Camera-type eye (tissue), 1 donor: ENCODE data around the gene YIPF1. TPM values are rescaled to one million over a fixed set of nuclear protein-coding genes. Genes with fewer than 3 reads are reported as not detected.

Experiments
- total RNA-seq: library from RNA; depleted of rRNA; stranded (reverse); fragments of >200 nt; gene quantifications from one replicate; pipeline ENCODE4 v1.2.3, GENCODE V29; 2014

YIPF1 gene
- 18.6 TPM for total RNA-seq

DNA sequence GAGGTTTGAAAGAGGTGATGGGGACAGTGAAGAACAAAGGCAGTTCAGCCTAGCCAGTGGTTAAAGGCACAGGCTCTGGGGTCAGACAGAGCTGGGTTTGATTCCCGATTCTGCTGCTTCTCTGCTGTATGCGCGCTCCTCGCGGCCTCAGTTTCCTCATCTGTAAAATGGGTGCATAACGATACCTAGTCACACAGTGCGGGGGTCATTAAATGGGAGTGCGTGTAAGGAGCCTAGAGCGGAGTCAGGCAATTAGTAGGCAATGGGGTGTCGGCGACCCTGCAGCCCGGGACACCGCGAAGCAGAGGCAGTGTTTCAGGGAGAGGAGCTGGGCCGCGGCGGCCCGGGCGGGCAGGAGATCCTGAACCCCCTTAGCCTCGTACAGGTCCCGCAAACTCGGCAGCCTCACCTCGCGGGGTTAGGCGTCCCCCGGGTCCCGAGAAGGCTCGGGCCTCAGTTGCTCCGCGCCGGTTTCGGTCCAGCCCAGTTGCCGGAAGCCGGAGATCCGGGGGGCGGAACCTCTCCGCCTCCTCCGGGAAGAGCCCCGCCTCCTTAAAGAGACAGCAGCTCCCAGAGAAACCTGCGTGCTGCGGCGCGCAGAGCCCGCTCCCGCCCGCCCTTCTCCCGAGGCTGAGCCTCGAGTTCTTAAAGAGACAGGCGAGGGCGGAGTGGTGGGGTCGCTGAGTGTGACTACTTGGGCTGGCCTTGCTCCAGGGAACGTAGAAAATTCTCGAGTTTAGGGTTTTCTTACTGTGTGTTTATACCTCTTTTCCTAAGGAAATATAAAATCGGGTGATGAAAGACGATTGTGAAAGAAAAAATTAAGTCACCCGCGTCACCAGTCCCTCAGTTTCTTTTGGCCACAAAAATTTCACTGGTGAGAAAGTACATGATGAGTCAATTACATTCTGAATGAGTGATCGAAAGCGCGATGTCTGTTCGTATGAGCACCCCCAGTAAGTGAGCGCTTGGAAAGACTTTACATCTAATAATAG lies at the start of gene YIPF1:
Gene YIPF1, minus strand, starts transcription at position 494 of the 995 bp plus-strand sequence. CDS start 860 bp downstream, outside the sequence.

DNA sequence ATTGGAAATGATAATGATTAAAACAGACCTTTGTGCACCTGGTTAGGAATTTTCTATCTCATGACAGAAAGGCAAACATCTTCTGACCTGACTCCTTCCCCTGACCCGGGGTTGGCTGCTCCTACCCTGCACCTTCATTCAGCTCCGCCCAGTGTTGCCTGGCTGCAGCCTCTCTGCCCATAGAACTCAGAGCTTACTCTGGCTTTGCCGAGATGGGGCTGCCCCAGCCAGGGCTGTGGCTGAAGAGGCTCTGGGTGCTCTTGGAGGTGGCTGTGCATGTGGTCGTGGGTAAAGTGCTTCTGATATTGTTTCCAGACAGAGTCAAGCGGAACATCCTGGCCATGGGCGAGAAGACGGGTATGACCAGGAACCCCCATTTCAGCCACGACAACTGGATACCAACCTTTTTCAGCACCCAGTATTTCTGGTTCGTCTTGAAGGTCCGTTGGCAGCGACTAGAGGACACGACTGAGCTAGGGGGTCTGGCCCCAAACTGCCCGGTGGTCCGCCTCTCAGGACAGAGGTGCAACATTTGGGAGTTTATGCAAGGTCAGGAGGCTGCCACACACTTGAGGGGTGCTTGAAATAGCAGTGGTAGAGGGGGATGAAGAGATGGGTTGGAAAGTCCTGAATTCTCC lies 4.5 kb upstream of the YIPF1 start, which contains the start of gene DIO1:
Gene DIO1, plus strand, starts transcription at position 189 of the 638 bp plus-strand sequence. Its CDS starts 24 bp downstream, at position 213.

DNA sequence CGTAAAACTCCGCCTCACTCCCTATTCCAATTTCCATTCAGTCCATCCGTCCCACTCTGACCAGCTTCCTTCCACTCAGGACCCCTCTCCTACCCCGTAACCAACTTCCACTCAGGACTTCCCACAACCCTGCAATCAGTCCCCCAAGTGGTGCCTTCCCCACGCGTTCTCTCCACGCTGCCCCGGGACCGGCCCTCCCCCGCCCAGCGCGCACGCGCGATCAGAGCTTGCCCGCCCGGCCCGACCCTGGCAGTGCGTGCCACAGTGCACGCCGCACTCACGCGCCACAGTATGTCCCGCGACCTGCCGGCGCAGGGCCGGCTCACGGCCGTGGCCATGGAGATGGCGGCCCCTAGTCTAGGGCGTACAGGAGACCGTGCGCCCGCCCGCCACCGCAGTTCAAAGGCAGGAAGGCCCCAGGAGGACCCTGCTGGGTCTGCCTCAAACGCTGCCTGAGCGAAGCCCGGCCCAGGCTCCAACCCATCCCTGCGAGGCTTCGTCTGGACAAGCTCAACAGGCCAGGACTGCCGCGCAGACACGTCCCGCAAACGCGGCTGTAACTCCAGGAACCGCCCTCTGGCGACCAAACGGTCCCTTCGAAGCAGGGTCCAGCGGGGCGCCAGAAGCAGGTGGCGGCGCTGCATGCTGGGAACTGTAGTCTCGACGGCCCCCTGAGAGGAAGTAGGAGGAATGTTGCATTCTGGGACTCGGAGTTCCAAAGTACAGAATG lies 51.5 kb downstream of the YIPF1 start, which contains the start of gene NDC1:
Gene NDC1, minus strand, starts transcription at position 373 of the 730 bp plus-strand sequence. Its CDS starts 35 bp downstream, at position 338.

Other genes with a start within 250 kb of the YIPF1 start
- 0.71 TPM for gene GLIS1, start 150.6 kb downstream of the YIPF1 start, total RNA-seq
- gene NDC1, start 51.5 kb downstream of the YIPF1 start, total RNA-seq = 27.8 TPM
- gene DIO1, start 4.4 kb upstream of the YIPF1 start, total RNA-seq = not detected
- 37.8 TPM for gene IFT25, start 55.9 kb upstream of the YIPF1 start, total RNA-seq
- 29.5 TPM for gene LRRC42, start 56.6 kb upstream of the YIPF1 start, total RNA-seq
- gene LDLRAD1, start 128.4 kb upstream of the YIPF1 start, total RNA-seq = not detected
- 174 TPM for gene TMEM59, start 163.4 kb upstream of the YIPF1 start, total RNA-seq
- gene TCEANC2, start 163.8 kb upstream of the YIPF1 start, total RNA-seq = 7.1 TPM